ENCODE measurements around the gene PRAMEF33. TPM values are rescaled to one million over a fixed set of nuclear protein-coding genes. Genes with fewer than 3 reads are reported as not detected.
"Not testable (repeated sequence)": the region's sequence is repeated elsewhere in the genome, so short reads cannot be mapped to it uniquely, and the experiment has no call there.

The PRAMEF33 gene
- total RNA-seq, 4 donors from 2014 or later: not detected

- 89 to 96% methylated on average over 8 of the region's 8 CpGs for WGBS, 2 donors
- peaks cover 0 to 15% (median 0%) of the 10 kb centered on the region in 4 donors for H3K9me3 ChIP-seq
- not testable (repeated sequence) for H3K27ac ChIP-seq; DNase-seq (ENCODE audit: low spot score in 2 of 2); H3K36me3 ChIP-seq; H3K4me3 ChIP-seq; H3K27me3 ChIP-seq; H3K4me1 ChIP-seq
These were observed 50.1 kb downstream of the PRAMEF33 start for GRCh38 chr1:13353476-13353875.

GRCh38 chr1:13354475-13354874 is 51.1 kb downstream of the PRAMEF33 start:
- H3K27ac ChIP-seq; DNase-seq (ENCODE audit: low spot score in 2 of 2); H3K27me3 ChIP-seq: not testable (repeated sequence)

GRCh38 chr1:13356774-13357173 is 53.4 kb downstream of the PRAMEF33 start:
- TF ChIP-seq CTCF (IDR thresholded peaks at IDR 0.05): peak; percentile 43 to 63 (median 51)
- H3K27me3 ChIP-seq: not testable (repeated sequence)
- 4 to 7% methylated on average over 5 of the region's 5 CpGs for WGBS, 2 donors

More at GRCh38 chr1:13354475-13354874, 51.1 kb downstream of the PRAMEF33 start:
- not testable (repeated sequence) for H3K36me3 ChIP-seq, H3K4me3 ChIP-seq, H3K4me1 ChIP-seq
- H3K9me3 ChIP-seq: peaks cover 0 to 15% (median 0%) of the 10 kb centered on the region in 4 donors
- no CpG with 5 or more reads among the region's 9 CpGs for whole genome bisulfite sequencing, 2 donors

More at GRCh38 chr1:13356774-13357173, 53.4 kb downstream of the PRAMEF33 start:
- H3K4me1 ChIP-seq, H3K27ac ChIP-seq, H3K36me3 ChIP-seq, H3K4me3 ChIP-seq: not testable (repeated sequence)
- DNase-seq (ENCODE audit: low spot score in 2 of 2): peak in 1 of 2 donors; percentile 69
- H3K9me3 ChIP-seq: peaks cover 0 to 15% (median 0%) of the 10 kb centered on the region in 4 donors

Small RNA genes lying within 50 kb of the gene (small RNA-seq; reads per million reads assigned to genes)
- not detected for gene RNU6-771P

Other genes starting within 250 kb of the PRAMEF33 start
- gene PRAMEF27, start 247.0 kb upstream of the PRAMEF33 start, total RNA-seq: not detected
- gene HNRNPCL3, start 242.8 kb upstream of the PRAMEF33 start, total RNA-seq: not detected
- gene PRAMEF25, start 232.8 kb upstream of the PRAMEF33 start, total RNA-seq: not detected
- gene HNRNPCL2, start 186.7 kb upstream of the PRAMEF33 start, total RNA-seq: not detected
- not detected for gene PRAMEF26, start 147.5 kb upstream of the PRAMEF33 start, total RNA-seq
- gene HNRNPCL4, start 137.9 kb upstream of the PRAMEF33 start, total RNA-seq: not detected
- gene PRAMEF9, start 131.7 kb upstream of the PRAMEF33 start, total RNA-seq: not detected
- not detected for gene PRAMEF13, start 102.1 kb upstream of the PRAMEF33 start, total RNA-seq
- not detected for gene PRAMEF18, start 77.4 kb upstream of the PRAMEF33 start, total RNA-seq
- not detected for gene PRAMEF5, start 49.3 kb upstream of the PRAMEF33 start, total RNA-seq
- not detected for gene PRAMEF8, start 18.4 kb upstream of the PRAMEF33 start, total RNA-seq
- gene PRAMEF15, start 12.0 kb downstream of the PRAMEF33 start, total RNA-seq: not detected
- not detected for gene PRAMEF14, start 43.6 kb downstream of the PRAMEF33 start, total RNA-seq
- not detected for gene PRAMEF19, start 68.4 kb downstream of the PRAMEF33 start, total RNA-seq
- gene PRAMEF17, start 86.1 kb downstream of the PRAMEF33 start, total RNA-seq: not detected
- gene PRAMEF20, start 106.9 kb downstream of the PRAMEF33 start, total RNA-seq: not detected
- 1 to 10 TPM in 1 of 4 donors, under 1 TPM in 2, not detected in 1; 0.39 to 1.7 (median 0.87) TPM for gene LRRC38, start 210.5 kb downstream of the PRAMEF33 start, total RNA-seq

All from tibial nerve (tissue), 4 donors.